Stomach (tissue), 4 donors: ENCODE results near the gene TSPAN10.

ENCODE experiments used
- CTCF ChIP-seq, 7 experiments: fragments of 450-650 bp in 4 of 7; fragments of 200-600 bp in 3 of 7; sonication (generic) in 3 of 7; IDR thresholded peaks; one replicate each; pipeline ENCODE4 v1.5.1; 2016 to 2019; ENCODE audit warnings: antibody characterized with exemption in 7 of 7, control low read depth in 2 of 7, mild to moderate bottlenecking in 1 of 7
- EP300 ChIP-seq: sonication (generic); formaldehyde crosslinking; IDR thresholded peaks from one replicate; pipeline ENCODE4 v1.6.1; 2017; ENCODE audit warnings: antibody characterized with exemption
- POLR2A ChIP-seq, 4 donors: fragments of 450-650 bp; IDR thresholded peaks; one replicate each; pipeline ENCODE4 v1.6.1; 2016; ENCODE audit warnings: antibody characterized with exemption in 4 of 4, control low read depth in 2 of 4, mild to moderate bottlenecking in 1 of 4, moderate library complexity in 1 of 4
- POLR2AphosphoS5 ChIP-seq, 3 donors: sonication (generic); formaldehyde crosslinking; IDR thresholded peaks; one replicate each; pipeline ENCODE4 v1.6.1; 2016; ENCODE audit warnings: antibody characterized with exemption in 3 of 3

GRCh38 chr17:81635431-81635830 is 1.6 kb upstream of the TSPAN10 start:
- TF ChIP-seq CTCF (IDR thresholded peaks at IDR 0.05) = no peak
- no peak for TF ChIP-seq POLR2AphosphoS5 (IDR thresholded peaks at IDR 0.05)
- TF ChIP-seq POLR2A (IDR thresholded peaks at IDR 0.05) = no peak
- no peak for TF ChIP-seq EP300
